BJ (cell line): ENCODE measurements around the gene CBFA2T2. TPM values are rescaled to one million over a fixed set of nuclear protein-coding genes. Genes with fewer than 3 reads are reported as not detected.

Source experiments
- CTCF ChIA-PET: fragments of 350-600 bp; formaldehyde crosslinking; extraction: SDS; loops from one replicate; lab custom pipeline; 2021; ENCODE audit warnings: antibody characterized with exemption, inconsistent platforms; lab: Yijun Ruan, JAX
- POLR2A ChIA-PET: fragments of 300-600 bp; sonication (Branson Sonifier 250); formaldehyde crosslinking; extraction: SDS; loops from one replicate; lab custom pipeline; 2021; ENCODE audit warnings: antibody characterized with exemption; lab: Charles Lee
- DNase-seq: peaks from one replicate; pipeline ENCODE4 v3.0.0-alpha.2; 2011; ENCODE audit warnings: low read depth
- H3K27me3 ChIP-seq: 2 replicates; pipeline ENCODE4 v1.6.0; 2011; ENCODE audit warnings: low read length; ENCODE audit not compliant: control insufficient read depth, insufficient read depth
- H3K36me3 ChIP-seq: 2 replicates; pipeline ENCODE4 v1.5.1; 2011; ENCODE audit warnings: low read length; ENCODE audit not compliant: control insufficient read depth, insufficient read depth
- H3K4me3 ChIP-seq: 2 replicates; pipeline ENCODE4 v1.5.1; 2011; ENCODE audit warnings: low read depth, mild to moderate bottlenecking, control low read depth, low read length
- CTCF ChIP-seq: IDR thresholded peaks from 2 replicates; pipeline ENCODE4 v1.5.1; 2011; ENCODE audit warnings: low read depth, mild to moderate bottlenecking, control low read depth, inconsistent platforms, low read length, moderate library complexity; ENCODE audit not compliant: insufficient read depth
- polyA plus RNA-seq: library from polyadenylated mRNA; depleted of rRNA; stranded (reverse); fragments of >200 nt; gene quantifications from 2 replicates; pipeline ENCODE4 v1.2.3, GENCODE V29; 2011

Gene CBFA2T2
- polyA plus RNA-seq, 1 experiment = 7.6 TPM

DNA sequence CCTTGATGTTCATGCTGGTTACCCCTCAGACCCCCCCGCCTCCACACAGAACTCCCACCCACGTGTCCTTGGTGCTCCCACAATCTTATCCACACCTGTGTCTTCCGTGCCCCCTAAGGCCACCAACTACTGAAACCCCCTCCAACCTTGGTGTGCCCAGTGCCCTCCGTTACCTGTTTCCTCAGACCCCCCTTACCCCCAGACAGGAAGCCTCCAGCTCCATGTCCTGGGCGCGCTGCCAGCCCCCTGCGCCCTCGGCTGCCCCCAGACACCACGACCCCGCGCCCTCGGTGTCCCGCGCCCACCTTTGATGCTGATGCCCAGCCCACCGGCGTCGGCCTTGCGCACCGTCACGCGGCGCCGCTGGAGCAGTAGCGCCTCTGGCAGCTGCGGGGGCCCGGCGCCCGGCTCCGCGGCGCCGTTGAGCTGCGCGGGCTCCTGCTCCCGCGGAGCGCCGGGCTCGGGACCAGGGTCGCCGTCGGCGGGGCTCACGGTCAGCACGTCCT lies 46.8 kb upstream of the CBFA2T2 start:
- peak overlapping the region; percentile 73 for H3K4me3 ChIP-seq
- no peaks in the 10 kb centered on the region for H3K36me3 ChIP-seq
- DNase-seq = no peak
- ChIA-PET POLR2A (interaction anchor here (1.1 kb wide), 1 partner anchor 204 kb away, joined by 3 read pairs; no protein-coding TSS in a partner anchor), CTCF (interaction anchor here (0.8 to 2.8 kb wide), 4 partner anchors 9 to 14 kb away, joined by 3 to 9 read pairs (median 3); no protein-coding TSS in a partner anchor)
- TF ChIP-seq CTCF = no peak
- H3K27me3 ChIP-seq = no peaks in the 10 kb centered on the region

GRCh38 chr20:33443512-33444239 lies 46.2 kb upstream of the CBFA2T2 start, which contains the start of gene SNTA1:
Gene SNTA1, minus strand, starts transcription at chr20:33443763. Its CDS starts 143 bp downstream, at chr20:33443620.
- POLR2A ChIA-PET = interaction anchor here (1.1 kb wide), 1 partner anchor 204 kb away, joined by 3 read pairs; no protein-coding TSS in a partner anchor
- Histone ChIP-seq H3K4me3 (peak within 1 kb of the TSS; percentile 73), H3K27me3 (no peaks in the 10 kb centered on the region), H3K36me3 (no peaks in the 10 kb centered on the region)
- no peak for DNase-seq
- CTCF ChIA-PET = interaction anchor here (0.8 to 2.8 kb wide), 5 partner anchors 9 to 224 kb away, joined by 3 to 9 read pairs (median 3); no protein-coding TSS in a partner anchor
- TF ChIP-seq CTCF = no peak

DNA sequence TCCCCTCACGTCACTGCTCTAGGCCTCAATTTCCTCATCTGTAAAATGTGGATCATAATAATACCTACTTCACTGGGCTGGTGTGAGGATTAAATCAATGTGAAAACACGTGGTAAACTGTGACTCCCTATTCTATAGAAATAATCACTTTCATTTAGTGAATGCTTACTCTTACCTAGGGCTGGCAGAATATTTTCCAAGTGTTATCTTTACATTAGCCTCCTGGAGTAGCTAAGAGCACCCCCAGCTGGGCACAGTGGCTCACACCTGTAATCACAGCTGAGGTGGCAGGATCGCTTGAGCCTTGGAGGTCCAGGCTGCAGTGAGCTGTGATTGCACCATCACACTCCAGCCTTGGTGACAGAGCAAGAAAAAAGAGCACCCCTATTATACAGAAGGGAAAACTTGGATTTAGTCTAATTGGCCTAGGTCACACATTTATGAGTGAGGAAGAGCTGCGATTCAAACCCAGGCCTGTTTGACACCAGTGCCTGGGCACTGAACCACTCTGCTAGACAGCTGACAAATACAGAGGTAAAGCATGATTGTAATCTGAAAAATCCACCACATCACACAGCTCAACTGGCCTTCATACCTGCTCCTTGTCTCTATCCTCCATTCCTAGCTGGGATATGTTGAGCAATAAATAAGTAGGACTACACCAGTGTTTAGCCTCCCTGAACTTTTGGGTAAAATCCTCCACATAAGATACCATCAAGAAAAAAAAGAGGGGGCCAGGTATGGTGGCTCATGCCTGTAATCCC lies 44.9 kb upstream of the CBFA2T2 start:
- no peak for TF ChIP-seq CTCF
- no peak for DNase-seq
- ChIA-PET POLR2A (no interaction called here), CTCF (interaction anchor here (0.5 to 2.8 kb wide), 4 partner anchors 12 to 680 kb away, joined by 3 to 9 read pairs (median 3); no protein-coding TSS in a partner anchor)
- Histone ChIP-seq H3K27me3 (no peaks in the 10 kb centered on the region), H3K4me3 (no peak overlapping the region), H3K36me3 (no peaks in the 10 kb centered on the region)

GRCh38 chr20:33445881-33446625 lies 43.8 kb upstream of the CBFA2T2 start:
- Histone ChIP-seq H3K4me3 (no peak overlapping the region), H3K36me3 (no peaks in the 10 kb centered on the region), H3K27me3 (no peaks in the 10 kb centered on the region)
- DNase-seq = no peak
- CTCF ChIA-PET = interaction anchor here (0.6 to 2.8 kb wide), 5 partner anchors 9 to 214 kb away, joined by 3 to 12 read pairs (median 3); no protein-coding TSS in a partner anchor
- no peak for TF ChIP-seq CTCF
- POLR2A ChIA-PET = no interaction called here
